Inflammatory macrophage treated with lipopolysaccharide for 1 hour (primary cell): ENCODE data around the gene POLD3.
A peak's percentile ranks its signal among the peaks of the same experiment; 100 is the strongest.

ENCODE experiments used
- DNase-seq, 2 donors: peaks; one replicate each; pipeline ENCODE4 v3.0.0-alpha.2; 2020 to 2022

The POLD3 gene, protein sequence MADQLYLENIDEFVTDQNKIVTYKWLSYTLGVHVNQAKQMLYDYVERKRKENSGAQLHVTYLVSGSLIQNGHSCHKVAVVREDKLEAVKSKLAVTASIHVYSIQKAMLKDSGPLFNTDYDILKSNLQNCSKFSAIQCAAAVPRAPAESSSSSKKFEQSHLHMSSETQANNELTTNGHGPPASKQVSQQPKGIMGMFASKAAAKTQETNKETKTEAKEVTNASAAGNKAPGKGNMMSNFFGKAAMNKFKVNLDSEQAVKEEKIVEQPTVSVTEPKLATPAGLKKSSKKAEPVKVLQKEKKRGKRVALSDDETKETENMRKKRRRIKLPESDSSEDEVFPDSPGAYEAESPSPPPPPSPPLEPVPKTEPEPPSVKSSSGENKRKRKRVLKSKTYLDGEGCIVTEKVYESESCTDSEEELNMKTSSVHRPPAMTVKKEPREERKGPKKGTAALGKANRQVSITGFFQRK

GRCh38 chr11:74592441-74593362 lies at the start of gene POLD3:
TSS of gene POLD3 (plus strand) at chr11:74592582. CDS start at chr11:74592659, 77 bp downstream.
- peak; percentile 83 to 92 for DNase-seq

- DNase-seq, result no peak
These were observed 48.4 kb upstream of the POLD3 start for GRCh38 chr11:74543991-74544390.

DNA sequence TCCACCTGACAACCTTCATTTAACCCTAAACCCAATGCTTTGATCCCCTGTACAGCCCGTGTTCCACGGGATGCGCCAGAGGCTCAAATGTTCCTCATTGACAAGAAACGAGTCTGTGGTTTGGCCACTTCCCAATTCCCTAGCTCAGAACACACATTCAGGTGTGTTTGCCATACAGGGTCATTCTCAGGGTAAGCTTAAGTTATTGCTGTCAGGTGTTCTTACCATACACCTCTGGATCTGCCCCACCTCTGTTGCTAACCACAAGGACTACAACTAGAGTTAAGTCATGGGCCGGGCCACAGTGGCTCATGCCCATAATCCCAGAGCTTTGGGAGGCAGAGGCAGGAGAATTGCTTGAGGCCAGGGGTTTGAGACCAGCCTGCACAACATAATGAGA lies 45.6 kb upstream of the POLD3 start:
- DNase-seq, result no peak

DNA sequence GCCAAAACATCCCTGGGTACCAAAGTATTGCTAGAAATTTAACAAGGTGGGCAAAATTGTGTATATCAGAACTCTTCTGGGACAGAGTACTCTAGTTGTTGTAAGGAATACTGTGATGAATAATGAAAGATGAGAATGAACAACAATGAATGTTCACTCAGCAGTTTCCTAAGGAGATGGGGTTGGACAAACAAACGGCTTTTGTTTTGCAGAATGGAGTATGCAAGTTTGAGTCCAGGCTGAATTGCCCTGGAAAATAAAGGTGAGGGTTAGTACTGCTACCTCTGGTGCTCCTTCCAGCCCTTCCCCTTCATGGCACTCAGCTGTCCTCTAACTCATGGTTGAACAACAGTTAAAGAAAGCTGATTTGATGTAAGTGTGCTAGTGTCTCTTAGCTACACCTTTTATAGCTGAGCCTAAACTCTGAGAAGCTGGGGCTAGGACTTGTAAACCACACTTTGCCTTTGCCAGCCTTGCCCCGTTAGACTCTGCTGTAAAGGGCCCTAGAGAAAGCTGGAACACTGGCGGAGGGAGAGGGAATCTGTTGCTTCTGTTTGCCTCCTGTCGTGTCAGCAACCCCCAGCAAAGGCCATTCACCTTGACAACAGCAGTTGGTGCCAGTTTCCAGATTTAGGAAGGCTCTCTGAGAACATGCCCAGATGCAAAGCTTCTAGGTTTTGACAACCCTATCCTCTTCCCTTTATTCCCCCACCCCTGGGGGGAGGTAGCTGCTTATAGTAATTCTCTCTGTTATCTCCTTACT lies 41.2 kb upstream of the POLD3 start:
- no peak for DNase-seq

DNA sequence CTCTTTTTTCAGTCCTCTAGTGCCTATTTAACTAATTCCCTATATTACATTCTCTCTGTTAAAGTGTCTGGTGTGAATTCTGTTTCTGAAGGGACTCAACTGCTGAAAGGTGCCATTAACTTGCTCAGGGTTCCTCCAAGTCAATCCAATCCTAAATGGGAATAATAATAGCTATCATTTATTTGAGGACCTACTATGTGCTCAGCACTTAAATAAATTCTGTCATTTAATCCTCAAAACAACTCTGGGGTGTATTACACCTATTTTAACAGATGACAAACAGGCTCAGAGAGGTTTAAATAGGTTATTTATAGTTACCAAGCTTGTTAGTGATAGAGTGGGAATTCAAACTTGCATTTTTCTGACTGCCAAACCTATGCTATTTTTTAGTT lies 40.6 kb upstream of the POLD3 start:
- no peak for DNase-seq

GRCh38 chr11:74557526-74557925 lies 34.9 kb upstream of the POLD3 start:
- no peak for DNase-seq

DNA sequence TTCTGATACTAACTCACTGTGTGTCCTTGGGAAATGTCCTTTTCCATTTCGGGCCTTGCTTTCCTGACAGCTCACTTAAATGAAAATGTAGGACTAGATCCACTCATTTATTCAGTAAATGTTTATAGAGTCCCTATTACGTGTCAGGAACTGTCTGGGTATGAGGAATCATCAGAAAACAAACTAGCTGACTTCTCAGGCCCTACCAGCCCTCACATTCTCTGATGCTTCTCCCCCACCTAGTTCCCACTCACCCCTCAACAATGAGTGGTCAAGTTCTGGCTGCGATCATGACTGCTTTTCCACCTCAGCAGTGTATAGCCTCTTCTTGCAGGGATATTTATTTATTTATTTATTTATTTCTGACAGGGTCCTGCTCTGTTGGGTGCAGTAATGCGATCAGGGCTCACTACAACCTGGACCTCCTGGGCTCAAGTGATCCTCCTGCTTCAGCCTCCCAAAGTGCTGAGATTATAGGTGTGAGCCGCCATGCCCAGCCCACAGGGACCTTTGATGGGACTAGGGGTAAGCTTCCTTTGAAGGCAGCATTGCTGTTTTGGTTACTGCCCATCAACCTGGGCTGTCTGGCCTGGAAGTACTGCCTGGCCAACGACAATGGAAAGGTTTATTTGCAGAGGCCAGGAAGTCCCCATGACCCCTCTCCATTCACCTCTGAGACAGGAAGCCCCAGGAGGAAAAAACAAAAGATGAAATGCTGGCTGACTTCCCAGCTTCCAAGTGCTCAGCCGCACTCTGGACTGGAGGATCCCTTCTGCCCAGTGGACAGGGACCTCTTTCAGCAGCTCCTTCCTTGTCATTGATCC lies 33.1 kb upstream of the POLD3 start:
- DNase-seq, result no peak

DNA sequence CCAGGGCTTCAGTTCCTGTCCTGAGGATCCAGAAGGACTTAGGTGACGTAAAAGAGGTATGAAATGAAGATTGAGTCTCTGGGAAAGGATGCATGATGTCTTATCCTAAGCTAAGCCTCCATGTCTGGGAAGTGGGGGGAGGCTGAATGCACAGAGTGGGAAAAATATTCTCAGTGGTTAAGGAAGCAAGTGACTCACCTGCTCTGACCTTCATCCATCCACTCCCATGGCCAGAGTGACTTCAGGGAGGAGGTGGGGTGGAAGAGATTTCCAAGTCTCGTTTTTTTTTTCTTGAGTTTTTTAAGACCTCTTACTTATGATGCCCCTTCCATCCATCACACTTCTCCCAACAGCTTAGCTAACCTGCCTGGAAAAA lies 32.5 kb upstream of the POLD3 start:
- DNase-seq, result no peak

- no peak for DNase-seq
These were observed 26.0 kb upstream of the POLD3 start for GRCh38 chr11:74566146-74566960.

- no peak for DNase-seq
These were observed 24.4 kb upstream of the POLD3 start for GRCh38 chr11:74568028-74568427.

- DNase-seq, result peak; percentile 31 to 74
These were observed 21.9 kb upstream of the POLD3 start for GRCh38 chr11:74570266-74571061.

DNA sequence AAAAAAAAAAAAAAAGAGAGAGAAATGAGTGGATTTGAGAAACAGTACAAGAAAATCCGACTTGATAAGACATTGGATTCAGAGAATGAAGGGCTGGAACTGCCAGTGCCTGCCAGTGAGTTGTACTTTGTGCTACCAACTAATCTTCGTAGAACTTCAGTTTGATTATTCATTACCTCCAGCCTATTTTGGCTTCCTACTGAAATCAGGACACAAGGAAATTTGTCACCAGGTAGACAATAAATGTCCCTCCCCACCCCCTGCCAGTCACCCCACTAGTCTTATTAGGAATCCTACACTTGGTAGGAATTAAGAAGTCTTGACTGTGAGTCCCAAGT lies 21.4 kb upstream of the POLD3 start:
- no peak for DNase-seq

DNA sequence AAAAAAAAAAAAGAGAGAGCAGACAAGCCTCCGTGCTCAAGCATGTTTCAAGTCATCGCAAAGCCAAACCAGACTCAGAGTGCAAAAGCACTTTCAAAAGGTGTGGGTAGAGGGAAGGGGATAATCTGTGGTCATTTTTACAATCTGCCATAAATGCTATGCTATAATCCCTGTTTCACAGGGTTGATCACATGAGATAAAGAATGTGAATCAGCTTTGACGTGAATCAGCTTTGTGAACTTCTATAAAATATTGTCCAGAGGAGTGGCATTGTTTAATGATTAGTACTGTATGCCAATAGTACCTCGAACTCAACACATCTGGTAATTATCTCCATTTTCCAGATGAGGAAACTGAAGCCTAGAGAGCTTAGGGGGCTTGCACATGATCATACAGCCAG lies 20.0 kb upstream of the POLD3 start:
- DNase-seq, result no peak

DNA sequence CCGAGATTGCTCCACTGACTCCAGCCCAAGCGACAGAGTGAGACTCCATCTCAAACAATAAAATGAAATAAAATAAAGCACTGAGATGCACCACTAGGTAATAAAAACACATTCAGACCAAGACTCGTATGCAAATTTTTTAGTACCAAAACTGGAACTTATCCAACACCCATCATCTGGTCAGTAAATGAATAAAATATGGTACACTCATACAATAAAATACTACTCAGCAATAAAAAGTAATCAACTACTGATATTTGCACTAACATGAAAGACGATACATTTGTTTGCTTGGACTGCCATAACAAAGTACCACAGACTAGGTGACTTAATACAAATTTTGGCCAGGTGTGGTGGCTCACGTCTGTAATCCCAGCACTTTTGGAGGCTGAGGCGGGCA lies 17.8 kb upstream of the POLD3 start:
- no peak for DNase-seq

GRCh38 chr11:74575999-74576398 lies 16.4 kb upstream of the POLD3 start:
- DNase-seq, result no peak

- no peak for DNase-seq
These were observed 15.2 kb upstream of the POLD3 start for GRCh38 chr11:74577181-74577580.

- DNase-seq, result no peak
These were observed 14.6 kb upstream of the POLD3 start for GRCh38 chr11:74577624-74578396.

- no peak for DNase-seq
These were observed 12.7 kb upstream of the POLD3 start for GRCh38 chr11:74579577-74580270.

- DNase-seq, result no peak
These were observed 10.3 kb upstream of the POLD3 start for GRCh38 chr11:74581954-74582547.
